Coronary artery (tissue), 2 donors: Measurements from ENCODE around the gene AKR1B15.

ENCODE experiments used
- DNase-seq: peaks from one replicate; pipeline ENCODE4 v3.0.0-alpha.2; 2017; ENCODE audit warnings: low spot score
- H3K27ac ChIP-seq, 2 donors: fragments of 200-600 bp; sonication (generic); one replicate each; pipeline ENCODE4 v1.5.1; 2016 to 2019
- H3K4me3 ChIP-seq: fragments of 200-600 bp; sonication (generic); 2 replicates; pipeline ENCODE4 v1.5.1; 2016; ENCODE audit warnings: mild to moderate bottlenecking, moderate library complexity
- CTCF ChIP-seq: fragments of 200-600 bp; sonication (generic); IDR thresholded peaks from one replicate; pipeline ENCODE4 v1.5.1; 2019; ENCODE audit warnings: antibody characterized with exemption

The AKR1B15 gene

GRCh38 chr7:134542195-134542771, 6.6 kb upstream of the AKR1B15 start:
- no peak overlapping the region for H3K4me3 ChIP-seq
- peak; percentile 8 for DNase-seq
- H3K27ac ChIP-seq: no peak overlapping the region
- no peak for TF ChIP-seq CTCF

- TF ChIP-seq CTCF: no peak
- DNase-seq: no peak
- Histone ChIP-seq H3K27ac (no peak overlapping the region), H3K4me3 (no peak overlapping the region)
Measured at GRCh38 chr7:134545380-134545779, 3.5 kb upstream of the AKR1B15 start.

- Histone ChIP-seq H3K27ac (no peak overlapping the region), H3K4me3 (no peak overlapping the region)
- DNase-seq: no peak
- TF ChIP-seq CTCF: no peak
Measured at GRCh38 chr7:134545918-134546317, 3.0 kb upstream of the AKR1B15 start.

- DNase-seq: peak; percentile 35
- TF ChIP-seq CTCF: no peak
- Histone ChIP-seq H3K27ac (no peak overlapping the region), H3K4me3 (no peak overlapping the region)
Measured at GRCh38 chr7:134546955-134547354, 2.0 kb upstream of the AKR1B15 start.

- TF ChIP-seq CTCF: peak; percentile 80
- Histone ChIP-seq H3K4me3 (peak overlapping the region; percentile 61), H3K27ac (peak overlapping the region in 1 of 2 donors; percentile 30)
- DNase-seq: peak; percentile 76
Measured at GRCh38 chr7:134547397-134548054, 1.4 kb upstream of the AKR1B15 start.

- DNase-seq: no peak
- TF ChIP-seq CTCF: no peak
Measured at GRCh38 chr7:134549366-134549765, 456 bp downstream of the AKR1B15 start.

GRCh38 chr7:134552105-134552504, 3.2 kb downstream of the AKR1B15 start:
- no peak for DNase-seq

More at GRCh38 chr7:134549366-134549765, 456 bp downstream of the AKR1B15 start:
- Histone ChIP-seq H3K4me3 (no peak overlapping the region), H3K27ac (no peak overlapping the region)

More at GRCh38 chr7:134552105-134552504, 3.2 kb downstream of the AKR1B15 start:
- no peak for TF ChIP-seq CTCF
- Histone ChIP-seq H3K4me3 (no peak overlapping the region), H3K27ac (no peak overlapping the region)
